Astrocyte of the spinal cord (primary cell): ENCODE results near the gene C22orf23.

Experiments used
- DNase-seq: peaks from one replicate; pipeline ENCODE4 v3.0.0; 2011; ENCODE audit warnings: low read depth, low spot score
- H3K4me3 ChIP-seq: 2 replicates; pipeline ENCODE4 v1.5.1; 2011; ENCODE audit warnings: low read depth, mild to moderate bottlenecking, low read length, moderate library complexity
- in situ Hi-C: cut with HindIII; loops from 2 replicates; pipeline ENCODE4 v1.10.0; 2017; ENCODE audit warnings: low sequenced_read_pairs
- TF ChIP-seq, protein P1 (sequence below): IDR thresholded peaks from 2 replicates; pipeline ENCODE4 v1.5.1; 2012; ENCODE audit warnings: low read depth, mild to moderate bottlenecking, low read length, inconsistent platforms

C22orf23 gene

DNA sequence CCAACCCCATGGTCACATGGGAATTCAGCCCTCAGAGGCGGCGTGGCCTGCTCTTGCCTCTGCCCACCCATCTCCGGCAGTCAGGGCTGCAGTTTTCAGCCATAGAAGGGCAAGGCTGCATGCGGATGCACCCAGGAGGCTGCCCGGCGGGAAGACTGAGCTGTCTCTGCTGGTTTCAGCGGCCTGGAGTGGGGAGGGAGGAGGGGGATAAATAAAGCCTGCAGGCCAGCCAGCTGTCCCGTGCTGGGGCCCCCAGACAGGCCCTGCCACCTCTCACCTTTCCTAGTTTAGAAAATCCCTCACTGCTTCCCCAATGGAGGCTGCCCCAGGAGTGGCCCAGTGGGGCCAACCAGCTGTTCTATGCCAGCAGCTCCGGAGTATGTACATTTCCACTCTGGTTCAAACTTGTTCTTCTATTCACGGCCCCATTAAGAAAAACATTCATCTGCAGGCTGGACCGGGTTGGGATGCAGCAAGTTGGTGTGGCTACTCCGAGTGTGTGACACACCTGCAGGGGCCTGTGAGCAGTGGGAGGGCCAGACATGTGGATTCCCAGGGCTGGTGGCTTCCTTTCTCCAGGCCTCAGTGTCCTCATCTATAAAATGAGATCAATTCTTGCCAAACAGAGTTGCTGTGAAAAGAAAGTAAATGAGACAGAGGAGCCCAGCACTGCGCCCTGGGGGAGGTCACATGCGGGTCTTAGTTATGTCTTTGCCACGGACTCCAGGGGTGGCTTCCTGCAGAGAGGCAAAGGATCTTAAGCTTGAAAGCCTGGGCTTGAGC, 42.3 kb downstream of the C22orf23 start:
- TF ChIP-seq, protein P1, sequence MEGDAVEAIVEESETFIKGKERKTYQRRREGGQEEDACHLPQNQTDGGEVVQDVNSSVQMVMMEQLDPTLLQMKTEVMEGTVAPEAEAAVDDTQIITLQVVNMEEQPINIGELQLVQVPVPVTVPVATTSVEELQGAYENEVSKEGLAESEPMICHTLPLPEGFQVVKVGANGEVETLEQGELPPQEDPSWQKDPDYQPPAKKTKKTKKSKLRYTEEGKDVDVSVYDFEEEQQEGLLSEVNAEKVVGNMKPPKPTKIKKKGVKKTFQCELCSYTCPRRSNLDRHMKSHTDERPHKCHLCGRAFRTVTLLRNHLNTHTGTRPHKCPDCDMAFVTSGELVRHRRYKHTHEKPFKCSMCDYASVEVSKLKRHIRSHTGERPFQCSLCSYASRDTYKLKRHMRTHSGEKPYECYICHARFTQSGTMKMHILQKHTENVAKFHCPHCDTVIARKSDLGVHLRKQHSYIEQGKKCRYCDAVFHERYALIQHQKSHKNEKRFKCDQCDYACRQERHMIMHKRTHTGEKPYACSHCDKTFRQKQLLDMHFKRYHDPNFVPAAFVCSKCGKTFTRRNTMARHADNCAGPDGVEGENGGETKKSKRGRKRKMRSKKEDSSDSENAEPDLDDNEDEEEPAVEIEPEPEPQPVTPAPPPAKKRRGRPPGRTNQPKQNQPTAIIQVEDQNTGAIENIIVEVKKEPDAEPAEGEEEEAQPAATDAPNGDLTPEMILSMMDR, result no peak
- no peak overlapping the region for H3K4me3 ChIP-seq
- DNase-seq, result no peak
- in situ Hi-C loops, result no loop called here

DNA sequence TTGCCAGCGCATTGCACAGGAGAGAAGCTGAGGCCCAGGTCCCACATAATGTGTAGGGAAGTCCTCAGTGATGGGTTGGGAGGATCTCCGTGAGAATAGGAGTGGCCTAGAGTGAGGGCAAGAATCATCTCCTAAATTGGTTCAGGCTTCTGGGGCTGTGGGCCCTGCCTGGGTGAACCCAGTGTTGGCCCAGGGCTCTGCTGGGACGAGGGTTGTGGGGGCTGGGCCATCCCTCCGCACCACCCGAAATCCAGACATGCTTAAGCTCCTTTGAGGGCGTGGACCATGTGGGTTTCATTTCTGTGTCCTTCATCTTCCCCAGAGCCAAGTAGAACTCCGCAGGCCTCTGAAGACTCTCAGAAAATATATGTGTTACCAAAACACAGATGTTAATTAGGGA, 43.6 kb downstream of the C22orf23 start:
- TF ChIP-seq, protein P1, result no peak
- DNase-seq, result no peak
- in situ Hi-C loops, result no loop called here
- no peak overlapping the region for H3K4me3 ChIP-seq

DNA sequence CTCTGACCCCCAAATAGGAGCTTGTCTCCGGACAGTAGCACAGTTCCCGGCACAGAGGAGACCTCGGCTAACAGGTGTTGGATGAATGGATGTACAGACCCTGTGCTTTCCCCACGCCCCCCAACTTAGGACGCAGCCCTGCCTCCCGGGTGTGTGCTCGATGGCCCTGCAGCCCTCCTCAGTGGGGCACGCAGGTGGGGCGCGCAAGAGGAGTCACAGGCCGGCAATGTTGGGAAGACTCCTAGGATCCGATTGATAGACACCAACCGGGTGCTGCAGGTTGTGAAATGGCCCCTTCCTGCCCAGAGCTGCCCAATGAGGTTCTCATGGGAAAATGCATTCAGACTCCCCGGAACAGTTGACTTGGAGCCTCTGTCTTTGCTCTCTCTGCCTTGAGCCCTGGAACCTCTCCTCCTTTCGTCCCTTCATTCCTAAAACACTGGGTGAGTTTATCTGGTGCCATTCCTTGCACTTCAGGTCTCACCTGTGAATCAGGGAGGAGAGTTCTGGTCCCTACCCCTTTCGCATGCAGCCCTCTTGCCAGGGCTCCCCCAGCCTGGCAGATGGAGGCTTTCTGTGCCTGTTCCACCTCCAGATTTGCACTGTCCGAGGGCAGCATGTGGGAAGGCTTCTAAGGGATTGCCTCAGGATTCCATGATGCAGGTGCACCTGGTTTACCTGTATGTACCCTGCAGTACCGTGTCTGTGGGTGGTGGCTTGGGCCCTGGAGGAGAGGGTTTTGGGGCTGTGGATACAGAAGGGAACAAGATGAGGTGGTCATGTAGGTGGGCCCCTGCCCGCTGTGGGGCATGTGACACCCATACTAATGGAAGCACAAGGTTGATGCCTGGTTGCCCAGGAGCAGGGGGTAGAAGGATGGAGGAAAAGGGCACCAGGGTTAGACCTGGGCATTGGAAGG, 46.1 kb downstream of the C22orf23 start:
- TF ChIP-seq, protein P1, result no peak
- no peak for DNase-seq
- H3K4me3 ChIP-seq, result peak overlapping the region; percentile 78
- in situ Hi-C loops, result no loop called here

DNA sequence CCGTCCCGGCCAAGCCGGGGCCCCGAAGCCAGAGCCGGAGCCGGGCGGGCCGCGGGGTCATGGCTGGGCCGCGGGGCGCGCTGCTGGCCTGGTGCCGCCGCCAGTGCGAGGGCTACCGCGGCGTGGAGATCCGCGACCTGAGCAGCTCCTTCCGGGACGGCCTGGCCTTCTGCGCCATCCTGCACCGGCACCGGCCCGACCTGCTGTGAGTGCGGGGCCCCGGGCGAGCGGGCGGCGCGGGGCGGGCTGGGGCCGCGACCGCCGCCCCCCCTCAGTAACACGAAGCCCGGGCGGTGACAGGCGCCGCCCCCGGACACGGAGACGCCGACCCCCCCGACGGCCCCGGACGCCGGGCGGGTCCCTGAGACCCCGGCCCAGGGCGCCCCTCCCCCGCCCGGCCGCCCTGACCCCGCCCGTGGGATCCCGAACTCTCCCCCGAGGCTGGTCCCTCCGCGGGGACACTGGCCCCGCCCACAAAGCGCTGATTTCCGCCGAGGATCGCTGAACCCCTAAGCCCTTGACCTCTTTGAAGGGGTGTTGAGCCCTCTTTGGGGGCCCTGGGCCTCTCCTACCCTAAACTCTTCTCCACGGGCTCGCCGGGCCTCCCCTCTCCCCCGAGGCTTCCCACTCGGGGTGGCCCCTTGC, 46.9 kb downstream of the C22orf23 start:
- TF ChIP-seq, protein P1, result no peak
- peak overlapping the region; percentile 78 for H3K4me3 ChIP-seq
- in situ Hi-C loops, result no loop called here
- DNase-seq, result no peak

DNA sequence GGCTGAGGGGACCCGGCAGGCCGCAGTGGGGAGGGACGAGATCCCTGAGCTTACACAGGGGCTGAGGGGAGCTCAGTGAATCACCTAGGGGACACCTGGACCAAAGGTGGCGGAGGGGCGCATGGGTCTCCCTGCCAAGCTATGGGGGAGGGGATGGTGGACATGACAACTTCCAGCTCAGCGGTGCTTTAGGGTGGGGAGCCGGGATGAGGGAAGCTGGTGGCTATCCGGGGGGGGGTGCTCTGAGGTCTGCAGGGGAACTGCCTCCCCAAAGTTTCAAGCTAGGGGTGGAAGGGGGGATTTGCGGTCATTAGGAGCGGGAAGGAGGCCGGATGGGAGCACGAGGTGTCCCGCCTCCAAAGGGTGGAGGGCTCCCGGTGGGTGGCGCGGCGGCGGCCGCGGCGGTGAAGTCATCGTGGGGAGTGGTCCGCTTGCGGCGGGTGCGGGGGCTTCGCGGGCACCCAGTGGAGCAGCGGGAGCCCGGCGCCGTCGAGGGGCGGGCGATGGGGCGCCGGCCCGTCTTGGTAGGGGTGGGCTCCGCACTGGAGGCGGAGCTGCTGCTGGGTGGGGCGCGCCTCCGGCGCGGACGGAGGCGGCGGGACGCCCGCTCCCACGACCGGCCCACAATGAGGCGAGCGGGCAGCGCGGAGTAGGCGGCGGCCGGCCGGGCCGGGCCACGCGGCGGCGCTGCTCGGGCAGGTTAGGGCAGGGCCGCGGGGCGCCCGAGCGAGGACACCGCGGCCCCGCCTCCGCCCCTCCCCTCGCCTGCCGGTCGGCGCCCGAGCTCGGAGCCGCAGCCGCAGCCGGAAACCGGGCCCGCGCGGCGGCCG, 47.7 kb downstream of the C22orf23 start, which contains the start of gene MICALL1:
Gene MICALL1, plus strand, starts transcription at position 764 of the 830 bp plus-strand sequence. CDS start 126 bp downstream, outside the sequence.
- H3K4me3 ChIP-seq, result peak within 1 kb of the TSS; percentile 78
- DNase-seq, result peak; percentile 80
- TF ChIP-seq, protein P1, result no peak
- in situ Hi-C loops, result no loop called here
